GM12878 (cell line): ENCODE measurements around the gene NNAT.

Source experiments
- BRCA1 ChIP-seq: IDR thresholded peaks from 2 replicates; pipeline ENCODE4 v1.6.1; 2011; ENCODE audit warnings: low read depth, low read length, improper control_type of control experiment
- HCFC1 ChIP-seq: fragments of 150-350 bp; IDR thresholded peaks from 2 replicates; pipeline ENCODE4 v1.6.1; 2014; ENCODE audit warnings: low read length
- RAD21 ChIP-seq: IDR thresholded peaks from 2 replicates; pipeline ENCODE4 v1.6.1; 2011; ENCODE audit warnings: mild to moderate bottlenecking, low read depth, low read length, moderate library complexity; ENCODE audit not compliant: insufficient read depth
- YBX1 ChIP-seq: fragments of 450-650 bp; IDR thresholded peaks from 2 replicates; pipeline ENCODE4 v1.6.1; 2016; ENCODE audit warnings: antibody characterized with exemption
- TF ChIP-seq, protein P1 (sequence below): IDR thresholded peaks from 2 replicates; pipeline ENCODE4 v1.6.1; 2011; ENCODE audit warnings: borderline replicate concordance, low read depth, mild to moderate bottlenecking, moderate library complexity, mixed read lengths, low read length; ENCODE audit not compliant: insufficient read depth; ENCODE audit errors: extremely low read length
- TF ChIP-seq, protein P2 (sequence below): fragments of 450-650 bp; IDR thresholded peaks from 2 replicates; pipeline ENCODE4 v1.6.1; 2017; ENCODE audit warnings: mild to moderate bottlenecking, low read depth, inconsistent platforms; ENCODE audit not compliant: poor library complexity, severe bottlenecking
- TF ChIP-seq, protein P3 (sequence below), 3 experiments: IDR thresholded peaks in 2 of 3; conservative IDR thresholded peaks in 1 of 3; 2 replicates each; pipeline ENCODE4 v1.5.1; 2011; ENCODE audit warnings: low read depth in 3 of 3, low read length in 3 of 3, mild to moderate bottlenecking in 3 of 3, control low read depth in 2 of 3, moderate library complexity in 2 of 3, inconsistent platforms in 1 of 3, mixed read lengths in 1 of 3; ENCODE audit not compliant: control insufficient read depth in 2 of 3, insufficient read depth in 1 of 3; ENCODE audit errors: extremely low read depth in 1 of 3
- TF ChIP-seq, protein P4 (sequence below): IDR thresholded peaks from 2 replicates; pipeline ENCODE4 v1.6.1; 2012; ENCODE audit warnings: low read length, inconsistent platforms

DNA sequence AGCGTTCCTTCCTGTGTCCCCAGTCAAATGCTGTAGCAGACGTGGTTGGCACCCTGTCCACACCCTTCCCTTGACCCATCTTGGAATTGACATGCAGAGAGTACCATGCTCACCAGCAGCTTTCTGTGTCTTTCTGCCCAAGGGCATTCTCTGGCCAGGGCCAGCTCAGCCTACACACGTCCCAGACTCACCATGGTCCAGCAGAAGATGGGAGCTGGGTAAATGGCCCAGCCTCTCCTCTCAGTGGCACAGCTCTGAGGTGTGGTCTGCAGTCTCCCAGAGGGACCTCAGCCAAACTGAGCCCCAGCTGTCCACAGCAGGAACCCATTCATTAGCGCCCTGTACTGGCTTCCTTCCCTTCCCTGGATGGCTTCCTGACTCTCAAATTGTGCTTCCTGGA lies 37.7 kb downstream of the NNAT start:
- TF ChIP-seq, protein P1, sequence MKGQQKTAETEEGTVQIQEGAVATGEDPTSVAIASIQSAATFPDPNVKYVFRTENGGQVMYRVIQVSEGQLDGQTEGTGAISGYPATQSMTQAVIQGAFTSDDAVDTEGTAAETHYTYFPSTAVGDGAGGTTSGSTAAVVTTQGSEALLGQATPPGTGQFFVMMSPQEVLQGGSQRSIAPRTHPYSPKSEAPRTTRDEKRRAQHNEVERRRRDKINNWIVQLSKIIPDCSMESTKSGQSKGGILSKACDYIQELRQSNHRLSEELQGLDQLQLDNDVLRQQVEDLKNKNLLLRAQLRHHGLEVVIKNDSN = no peak
- TF ChIP-seq, protein P2, sequence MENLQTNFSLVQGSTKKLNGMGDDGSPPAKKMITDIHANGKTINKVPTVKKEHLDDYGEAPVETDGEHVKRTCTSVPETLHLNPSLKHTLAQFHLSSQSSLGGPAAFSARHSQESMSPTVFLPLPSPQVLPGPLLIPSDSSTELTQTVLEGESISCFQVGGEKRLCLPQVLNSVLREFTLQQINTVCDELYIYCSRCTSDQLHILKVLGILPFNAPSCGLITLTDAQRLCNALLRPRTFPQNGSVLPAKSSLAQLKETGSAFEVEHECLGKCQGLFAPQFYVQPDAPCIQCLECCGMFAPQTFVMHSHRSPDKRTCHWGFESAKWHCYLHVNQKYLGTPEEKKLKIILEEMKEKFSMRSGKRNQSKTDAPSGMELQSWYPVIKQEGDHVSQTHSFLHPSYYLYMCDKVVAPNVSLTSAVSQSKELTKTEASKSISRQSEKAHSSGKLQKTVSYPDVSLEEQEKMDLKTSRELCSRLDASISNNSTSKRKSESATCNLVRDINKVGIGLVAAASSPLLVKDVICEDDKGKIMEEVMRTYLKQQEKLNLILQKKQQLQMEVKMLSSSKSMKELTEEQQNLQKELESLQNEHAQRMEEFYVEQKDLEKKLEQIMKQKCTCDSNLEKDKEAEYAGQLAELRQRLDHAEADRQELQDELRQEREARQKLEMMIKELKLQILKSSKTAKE = no peak
- TF ChIP-seq YBX1 = no peak
- no peak for TF ChIP-seq HCFC1
- TF ChIP-seq, protein P3, sequence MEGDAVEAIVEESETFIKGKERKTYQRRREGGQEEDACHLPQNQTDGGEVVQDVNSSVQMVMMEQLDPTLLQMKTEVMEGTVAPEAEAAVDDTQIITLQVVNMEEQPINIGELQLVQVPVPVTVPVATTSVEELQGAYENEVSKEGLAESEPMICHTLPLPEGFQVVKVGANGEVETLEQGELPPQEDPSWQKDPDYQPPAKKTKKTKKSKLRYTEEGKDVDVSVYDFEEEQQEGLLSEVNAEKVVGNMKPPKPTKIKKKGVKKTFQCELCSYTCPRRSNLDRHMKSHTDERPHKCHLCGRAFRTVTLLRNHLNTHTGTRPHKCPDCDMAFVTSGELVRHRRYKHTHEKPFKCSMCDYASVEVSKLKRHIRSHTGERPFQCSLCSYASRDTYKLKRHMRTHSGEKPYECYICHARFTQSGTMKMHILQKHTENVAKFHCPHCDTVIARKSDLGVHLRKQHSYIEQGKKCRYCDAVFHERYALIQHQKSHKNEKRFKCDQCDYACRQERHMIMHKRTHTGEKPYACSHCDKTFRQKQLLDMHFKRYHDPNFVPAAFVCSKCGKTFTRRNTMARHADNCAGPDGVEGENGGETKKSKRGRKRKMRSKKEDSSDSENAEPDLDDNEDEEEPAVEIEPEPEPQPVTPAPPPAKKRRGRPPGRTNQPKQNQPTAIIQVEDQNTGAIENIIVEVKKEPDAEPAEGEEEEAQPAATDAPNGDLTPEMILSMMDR (IDR thresholded peaks at IDR 0.05 in 2 of 3, conservative IDR thresholded peaks at IDR 0.05 in 1 of 3; ENCODE audit: control insufficient read depth in 2 of 3, extremely low read depth in 1 of 3, insufficient read depth in 1 of 3, low read depth in 3 of 3, low read length in 3 of 3) = no peak
- TF ChIP-seq BRCA1 = no peak
- no peak for TF ChIP-seq RAD21
- TF ChIP-seq, protein P4, sequence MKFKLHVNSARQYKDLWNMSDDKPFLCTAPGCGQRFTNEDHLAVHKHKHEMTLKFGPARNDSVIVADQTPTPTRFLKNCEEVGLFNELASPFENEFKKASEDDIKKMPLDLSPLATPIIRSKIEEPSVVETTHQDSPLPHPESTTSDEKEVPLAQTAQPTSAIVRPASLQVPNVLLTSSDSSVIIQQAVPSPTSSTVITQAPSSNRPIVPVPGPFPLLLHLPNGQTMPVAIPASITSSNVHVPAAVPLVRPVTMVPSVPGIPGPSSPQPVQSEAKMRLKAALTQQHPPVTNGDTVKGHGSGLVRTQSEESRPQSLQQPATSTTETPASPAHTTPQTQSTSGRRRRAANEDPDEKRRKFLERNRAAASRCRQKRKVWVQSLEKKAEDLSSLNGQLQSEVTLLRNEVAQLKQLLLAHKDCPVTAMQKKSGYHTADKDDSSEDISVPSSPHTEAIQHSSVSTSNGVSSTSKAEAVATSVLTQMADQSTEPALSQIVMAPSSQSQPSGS = no peak
